A204.1 (cell line): ENCODE results near the gene PGM3.
"Not testable (repeated sequence)": the region's sequence is repeated elsewhere in the genome, so short reads cannot be mapped to it uniquely, and the experiment has no call there.

Source experiments
- FAIRE-seq: peaks from 2 replicates; lab custom pipeline; 2012; peaks lifted over from hg19 to GRCh38; lab: Jason Lieb, UNC

Gene PGM3

GRCh38 chr6:83192871-83193746 is at the start of gene PGM3, which contains the start of gene RWDD2A:
TSS of gene PGM3 (minus strand) at chr6:83193265. CDS start at chr6:83191012, 2,253 bp downstream.
TSS of gene RWDD2A (plus strand) at chr6:83193357. CDS start at chr6:83194452, 1,095 bp downstream.
- no peak for FAIRE-seq

- no peak for FAIRE-seq
Observed at GRCh38 chr6:83231146-83231545, 38.1 kb upstream of the PGM3 start.

- no peak for FAIRE-seq
Observed at GRCh38 chr6:83226517-83226916, 33.5 kb upstream of the PGM3 start.

- FAIRE-seq, result peak; percentile 93
Observed at GRCh38 chr6:83221889-83222479, 28.9 kb upstream of the PGM3 start.

GRCh38 chr6:83221276-83221675 is 28.2 kb upstream of the PGM3 start:
- FAIRE-seq, result no peak

GRCh38 chr6:83220121-83220520 is 27.1 kb upstream of the PGM3 start:
- FAIRE-seq, result no peak

GRCh38 chr6:83218646-83219045 is 25.6 kb upstream of the PGM3 start:
- no peak for FAIRE-seq

- no peak for FAIRE-seq
Observed at GRCh38 chr6:83216806-83217205, 23.7 kb upstream of the PGM3 start.

GRCh38 chr6:83215131-83216047 is 22.3 kb upstream of the PGM3 start:
- FAIRE-seq, result peak; percentile 92

- FAIRE-seq, result no peak
Observed at GRCh38 chr6:83202031-83202430, 9.0 kb upstream of the PGM3 start.

GRCh38 chr6:83199863-83200225 is 6.8 kb upstream of the PGM3 start:
- FAIRE-seq, result no peak

GRCh38 chr6:83199173-83199862 is 6.3 kb upstream of the PGM3 start:
- no peak for FAIRE-seq

- FAIRE-seq, result no peak
Observed at GRCh38 chr6:83198486-83199172, 5.6 kb upstream of the PGM3 start.

- no peak for FAIRE-seq
Observed at GRCh38 chr6:83193747-83194566, 892 bp upstream of the PGM3 start.

- FAIRE-seq, result no peak
Observed at GRCh38 chr6:83192456-83192855, 609 bp downstream of the PGM3 start.

- not testable (repeated sequence) for FAIRE-seq
Observed at GRCh38 chr6:83191974-83192373, 1.1 kb downstream of the PGM3 start.

- FAIRE-seq, result no peak
Observed at GRCh38 chr6:83190626-83191025, 2.4 kb downstream of the PGM3 start.

- FAIRE-seq, result no peak
Observed at GRCh38 chr6:83188501-83188900, 4.6 kb downstream of the PGM3 start.

- no peak for FAIRE-seq
Observed at GRCh38 chr6:83185096-83185495, 8.0 kb downstream of the PGM3 start.

- no peak for FAIRE-seq
Observed at GRCh38 chr6:83183082-83183828, 9.8 kb downstream of the PGM3 start.
